ENCODE results near the gene LMAN1L.

DNA sequence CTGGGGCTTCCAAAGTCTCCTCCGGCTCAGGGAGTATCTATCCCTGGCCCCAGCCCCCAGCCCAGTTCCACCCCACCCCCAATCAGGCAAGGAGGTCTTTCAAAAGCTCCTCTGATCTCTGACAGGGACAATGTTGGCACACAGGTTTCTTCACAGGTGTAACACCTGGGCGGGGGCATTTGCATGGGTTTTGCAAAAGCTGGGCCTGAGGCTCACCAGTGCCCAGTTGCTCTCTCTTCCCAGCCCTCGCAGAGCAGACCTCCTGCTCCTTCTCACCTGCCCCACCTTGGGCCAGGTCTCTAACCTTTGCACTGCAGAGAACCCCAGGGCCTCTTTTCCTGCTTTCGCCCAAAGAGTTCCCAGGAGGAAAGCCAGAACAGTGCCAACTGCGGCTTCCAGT lies 39.3 kb upstream of the LMAN1L start:
- TF ChIP-seq, protein P1, sequence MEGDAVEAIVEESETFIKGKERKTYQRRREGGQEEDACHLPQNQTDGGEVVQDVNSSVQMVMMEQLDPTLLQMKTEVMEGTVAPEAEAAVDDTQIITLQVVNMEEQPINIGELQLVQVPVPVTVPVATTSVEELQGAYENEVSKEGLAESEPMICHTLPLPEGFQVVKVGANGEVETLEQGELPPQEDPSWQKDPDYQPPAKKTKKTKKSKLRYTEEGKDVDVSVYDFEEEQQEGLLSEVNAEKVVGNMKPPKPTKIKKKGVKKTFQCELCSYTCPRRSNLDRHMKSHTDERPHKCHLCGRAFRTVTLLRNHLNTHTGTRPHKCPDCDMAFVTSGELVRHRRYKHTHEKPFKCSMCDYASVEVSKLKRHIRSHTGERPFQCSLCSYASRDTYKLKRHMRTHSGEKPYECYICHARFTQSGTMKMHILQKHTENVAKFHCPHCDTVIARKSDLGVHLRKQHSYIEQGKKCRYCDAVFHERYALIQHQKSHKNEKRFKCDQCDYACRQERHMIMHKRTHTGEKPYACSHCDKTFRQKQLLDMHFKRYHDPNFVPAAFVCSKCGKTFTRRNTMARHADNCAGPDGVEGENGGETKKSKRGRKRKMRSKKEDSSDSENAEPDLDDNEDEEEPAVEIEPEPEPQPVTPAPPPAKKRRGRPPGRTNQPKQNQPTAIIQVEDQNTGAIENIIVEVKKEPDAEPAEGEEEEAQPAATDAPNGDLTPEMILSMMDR (IDR thresholded peaks at IDR 0.05): no peak
- no peak for TF ChIP-seq POLR2A (IDR thresholded peaks at IDR 0.05)

Data from ovary (tissue), 3 donors.